ENCODE data around the gene ETV6. TPM values are rescaled to one million over a fixed set of nuclear protein-coding genes. Genes with fewer than 3 reads are reported as not detected.

Gene ETV6
- total RNA-seq, 4 donors from 2014 or later = 7.6 to 45.5 (median 8.2) TPM

DNA sequence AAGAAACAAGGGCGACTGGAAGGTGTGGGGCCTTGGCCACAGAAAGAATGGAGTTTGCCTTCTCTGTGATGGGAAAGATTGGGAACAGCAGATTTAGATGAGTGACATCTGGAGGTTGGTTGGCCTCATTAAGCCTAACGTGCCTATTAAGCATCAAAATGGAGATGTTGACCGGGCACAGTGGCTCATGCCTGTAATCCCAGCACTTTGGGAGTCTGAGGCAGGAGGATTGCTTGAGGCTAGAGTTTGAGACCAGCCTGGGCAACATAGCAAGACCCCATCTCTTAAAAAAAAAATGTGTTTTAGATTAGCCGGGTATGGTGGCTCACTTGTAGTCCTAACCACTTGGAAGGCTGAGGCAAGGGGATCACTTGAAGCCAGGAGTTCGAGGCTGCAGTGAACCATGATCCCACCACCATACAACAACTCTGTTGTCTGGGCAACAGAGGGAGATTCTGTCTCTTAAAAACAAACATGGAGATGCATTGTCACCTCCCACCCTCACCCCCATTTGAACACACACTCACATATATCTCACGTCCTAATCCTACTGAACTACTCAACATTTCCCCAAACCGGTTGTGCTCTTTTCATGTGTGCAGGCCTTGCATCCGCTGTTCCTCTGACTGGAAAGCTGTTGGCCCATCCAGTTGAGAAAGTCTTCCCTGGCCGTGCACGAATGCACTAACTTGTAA is 172.1 kb downstream of the ETV6 start:
- Histone ChIP-seq H3K4me3 (no peak overlapping the region), H3K36me3 (no peaks in the 10 kb centered on the region), H3K9me3 (no peaks in the 10 kb centered on the region), H3K27ac (no peak overlapping the region), H3K4me1 (no peaks in the 10 kb centered on the region), H3K27me3 (no peaks in the 10 kb centered on the region)
- DNase-seq = no peak
- intact Hi-C loops (cut with DNase I; ENCODE audit: low total_unique reads) = no loop called here
- TF ChIP-seq POLR2A (IDR thresholded peaks at IDR 0.05) (no peak), CTCF (IDR thresholded peaks at IDR 0.05) (no peak)

DNA sequence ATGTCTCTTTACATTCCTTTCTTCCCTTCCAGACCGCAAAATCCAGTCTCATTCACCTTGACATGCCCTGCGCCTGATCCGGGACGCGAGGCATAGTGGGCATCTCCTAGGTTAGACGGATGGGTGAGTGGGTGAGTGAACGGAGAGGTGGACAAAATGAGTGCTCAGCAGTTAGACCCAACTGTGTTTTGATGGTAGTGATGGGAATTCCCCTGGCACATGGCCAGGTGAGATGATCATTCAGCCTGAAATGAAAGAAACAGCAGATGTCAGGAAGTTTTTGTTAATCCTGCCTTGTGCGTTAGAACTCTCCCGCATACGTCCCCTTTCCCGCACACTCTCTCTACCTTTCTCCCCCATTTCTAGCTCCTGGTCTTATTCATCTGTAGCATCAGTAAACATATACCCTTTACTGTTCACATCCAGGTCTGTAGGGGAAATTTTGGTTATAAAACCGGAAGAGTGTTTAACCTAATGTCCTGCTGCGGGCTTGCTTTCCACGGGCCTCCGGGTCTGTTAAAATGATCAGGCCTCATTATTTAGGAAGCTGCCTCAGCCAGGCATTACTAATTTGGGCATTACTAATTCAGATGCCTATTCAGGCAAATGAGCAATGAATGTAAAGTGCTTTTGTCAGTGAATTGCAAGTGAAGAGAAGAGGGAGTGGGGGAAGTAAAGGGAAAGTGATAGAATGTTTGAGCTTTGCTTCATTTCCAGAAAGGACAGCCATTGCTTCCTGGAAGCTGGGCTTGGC is 172.8 kb downstream of the ETV6 start:
- Histone ChIP-seq H3K4me3 (no peak overlapping the region), H3K9me3 (no peaks in the 10 kb centered on the region), H3K27me3 (no peaks in the 10 kb centered on the region), H3K4me1 (no peaks in the 10 kb centered on the region), H3K27ac (no peak overlapping the region), H3K36me3 (no peaks in the 10 kb centered on the region)
- TF ChIP-seq POLR2A (IDR thresholded peaks at IDR 0.05) = no peak
- TF ChIP-seq CTCF (IDR thresholded peaks at IDR 0.05) = no peak
- intact Hi-C loops (cut with DNase I; ENCODE audit: low total_unique reads) = no loop called here
- no peak for DNase-seq

- intact Hi-C loops (cut with DNase I; ENCODE audit: low total_unique reads) = no loop called here
- TF ChIP-seq CTCF (IDR thresholded peaks at IDR 0.05) (no peak), POLR2A (IDR thresholded peaks at IDR 0.05) (no peak)
- no peaks in the 10 kb centered on the region for H3K4me1 ChIP-seq
Measured at GRCh38 chr12:11823043-11823442, 173.6 kb downstream of the ETV6 start.

DNA sequence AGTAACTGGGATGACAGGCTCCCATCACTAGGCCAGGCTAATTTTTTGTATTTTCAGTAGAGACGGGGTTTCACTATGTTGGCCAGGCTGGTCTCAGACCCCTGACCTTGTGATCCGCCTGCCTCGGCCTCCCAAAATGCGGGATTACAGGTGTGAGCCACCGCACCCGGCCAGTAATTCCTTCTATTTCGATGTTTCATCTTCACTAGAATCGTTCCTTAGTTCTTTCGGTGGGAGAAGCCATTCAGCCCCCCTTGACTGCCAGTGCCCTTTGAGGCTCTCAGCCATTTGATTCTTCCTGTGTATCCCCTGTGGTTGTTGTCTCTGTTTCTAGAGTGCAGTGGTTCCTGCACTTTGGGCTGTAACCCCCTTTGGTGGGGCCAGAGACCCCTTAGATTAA is 174.1 kb downstream of the ETV6 start:
- intact Hi-C loops (cut with DNase I; ENCODE audit: low total_unique reads) = no loop called here
- Histone ChIP-seq H3K27ac (no peak overlapping the region), H3K4me1 (no peaks in the 10 kb centered on the region), H3K36me3 (no peaks in the 10 kb centered on the region), H3K9me3 (no peaks in the 10 kb centered on the region), H3K4me3 (no peak overlapping the region), H3K27me3 (no peaks in the 10 kb centered on the region)
- TF ChIP-seq CTCF (IDR thresholded peaks at IDR 0.05) (no peak), POLR2A (IDR thresholded peaks at IDR 0.05) (no peak)
- DNase-seq = no peak

More at GRCh38 chr12:11823043-11823442, 173.6 kb downstream of the ETV6 start:
- Histone ChIP-seq H3K9me3 (no peaks in the 10 kb centered on the region), H3K27me3 (no peaks in the 10 kb centered on the region), H3K27ac (no peak overlapping the region), H3K4me3 (no peak overlapping the region), H3K36me3 (no peaks in the 10 kb centered on the region)
- no peak for DNase-seq

- Histone ChIP-seq H3K27ac (no peak overlapping the region), H3K36me3 (no peaks in the 10 kb centered on the region), H3K9me3 (no peaks in the 10 kb centered on the region), H3K4me3 (no peak overlapping the region), H3K27me3 (no peaks in the 10 kb centered on the region), H3K4me1 (no peaks in the 10 kb centered on the region)
- intact Hi-C loops (cut with DNase I; ENCODE audit: low total_unique reads) = no loop called here
- DNase-seq = no peak
- no peak for TF ChIP-seq POLR2A (IDR thresholded peaks at IDR 0.05)
- no peak for TF ChIP-seq CTCF (IDR thresholded peaks at IDR 0.05)
Measured at GRCh38 chr12:11824069-11824468, 174.6 kb downstream of the ETV6 start.

All from uterus (tissue), 4 donors.